ENCODE data around the gene RBM15.
A peak's percentile ranks its signal among the peaks of the same experiment; 100 is the strongest.

RBM15 gene

DNA sequence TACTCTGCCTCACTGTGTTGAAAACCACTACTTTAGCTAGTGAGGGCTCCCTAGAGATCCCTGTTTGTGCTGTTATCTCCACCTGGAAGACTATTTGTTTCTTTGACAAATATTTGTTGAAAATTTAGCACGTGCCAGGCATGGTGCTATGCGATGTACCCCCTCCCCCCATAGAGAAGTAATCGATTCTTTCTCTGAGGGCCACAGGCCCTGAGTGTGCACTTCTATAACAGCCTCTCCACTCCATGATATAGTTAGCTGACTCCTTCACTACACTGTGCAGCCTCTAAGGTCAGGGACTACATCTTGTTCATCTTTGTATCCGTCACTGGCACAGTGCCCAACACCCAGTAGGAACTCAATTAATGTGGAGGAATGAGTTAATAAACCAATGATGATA lies 17.3 kb upstream of the RBM15 start:
- no peak for DNase-seq

DNA sequence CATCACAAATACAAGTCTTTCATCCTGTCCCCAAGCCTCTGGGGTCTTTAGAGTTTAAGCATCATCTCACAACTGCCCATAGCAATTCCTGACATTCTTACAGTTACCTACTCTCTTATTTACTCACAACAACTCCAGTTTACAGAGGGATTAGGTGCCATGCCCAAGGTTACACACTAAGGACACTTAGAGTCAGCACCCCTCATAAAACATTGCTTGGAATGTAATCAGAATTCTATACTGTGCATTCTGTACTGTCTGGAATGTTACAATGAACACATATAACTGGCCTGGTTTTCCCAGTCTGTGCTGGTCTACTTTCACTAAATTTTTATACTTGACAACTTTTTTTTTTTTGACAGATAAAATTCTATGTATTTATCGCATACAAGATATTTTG lies 14.5 kb upstream of the RBM15 start:
- no peak for DNase-seq

- DNase-seq, result no peak
Measured at GRCh38 chr1:110326826-110327225, 12.4 kb upstream of the RBM15 start.

- DNase-seq, result no peak
Measured at GRCh38 chr1:110328274-110328673, 10.9 kb upstream of the RBM15 start.

DNA sequence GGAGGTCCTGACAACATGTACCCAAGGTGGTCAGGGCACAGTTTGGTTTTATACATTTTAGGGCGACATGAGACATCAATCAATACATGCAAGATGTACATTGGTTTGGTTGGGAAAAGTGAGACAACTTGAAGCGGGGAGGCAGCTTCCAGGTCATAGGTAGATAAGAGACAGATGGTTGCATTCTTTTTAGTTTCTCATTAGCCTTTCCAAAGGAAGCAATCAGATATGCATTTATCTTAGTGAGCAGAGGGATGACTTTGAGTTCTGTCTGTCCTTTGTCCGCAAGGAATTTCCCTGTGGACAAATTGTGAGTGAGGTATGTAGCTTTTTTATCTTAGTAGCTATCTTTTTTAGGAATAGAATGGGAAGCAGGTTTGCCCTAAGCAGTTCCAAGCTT lies 10.5 kb upstream of the RBM15 start:
- no peak for DNase-seq

DNA sequence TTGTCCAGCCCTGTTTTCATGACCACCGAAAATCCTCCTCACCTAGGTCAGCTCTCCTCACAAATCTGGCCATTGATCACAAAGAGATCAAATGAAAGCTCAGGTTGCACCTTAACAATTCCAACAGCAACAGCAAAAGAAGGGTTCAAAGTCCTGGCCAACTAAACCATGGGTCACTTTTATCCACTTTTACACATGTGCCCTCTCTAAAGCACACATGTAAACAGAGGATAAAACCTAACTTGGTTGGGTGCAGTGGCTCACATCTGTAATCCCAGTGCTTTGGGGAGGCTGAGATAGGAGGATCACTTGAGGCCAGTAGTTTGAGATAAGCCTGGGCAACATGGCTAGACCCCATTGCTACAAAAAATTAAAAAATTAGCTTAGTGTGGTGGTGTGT lies 3.9 kb upstream of the RBM15 start:
- DNase-seq, result no peak

DNA sequence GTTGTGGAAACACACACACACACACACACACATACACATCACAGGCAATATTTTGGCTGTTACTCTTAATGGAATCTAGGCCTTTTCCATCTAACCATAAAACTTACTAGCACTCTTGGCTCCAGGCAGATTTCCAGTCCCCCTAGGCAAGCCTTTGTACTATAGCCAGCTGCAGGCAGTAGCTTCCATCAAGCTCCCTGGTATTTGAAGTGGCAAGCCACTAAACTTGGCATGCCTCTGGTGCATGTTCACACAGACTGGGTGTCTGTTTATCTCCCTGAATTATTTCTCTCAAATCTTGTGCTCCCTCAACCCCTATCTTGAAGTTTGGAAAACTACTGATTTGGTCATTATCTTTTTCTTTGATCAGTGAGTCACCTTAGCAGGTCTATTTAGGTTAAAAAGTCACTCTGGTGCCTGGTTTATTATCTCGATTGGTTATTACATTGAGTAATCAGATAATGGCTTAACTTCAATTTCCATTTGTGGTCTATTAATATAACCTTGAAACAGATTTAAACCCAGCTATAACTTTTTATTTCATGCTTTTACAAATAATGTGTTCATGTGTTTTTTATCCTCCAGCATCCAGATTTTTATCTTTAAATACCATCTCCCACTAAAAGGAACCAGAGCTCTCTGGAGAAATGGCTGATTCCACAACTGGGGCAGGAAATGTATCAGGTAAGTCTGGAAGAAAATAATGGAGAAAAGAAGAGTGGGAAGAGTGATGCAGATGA lies 2.7 kb upstream of the RBM15 start:
- no peak for DNase-seq

DNA sequence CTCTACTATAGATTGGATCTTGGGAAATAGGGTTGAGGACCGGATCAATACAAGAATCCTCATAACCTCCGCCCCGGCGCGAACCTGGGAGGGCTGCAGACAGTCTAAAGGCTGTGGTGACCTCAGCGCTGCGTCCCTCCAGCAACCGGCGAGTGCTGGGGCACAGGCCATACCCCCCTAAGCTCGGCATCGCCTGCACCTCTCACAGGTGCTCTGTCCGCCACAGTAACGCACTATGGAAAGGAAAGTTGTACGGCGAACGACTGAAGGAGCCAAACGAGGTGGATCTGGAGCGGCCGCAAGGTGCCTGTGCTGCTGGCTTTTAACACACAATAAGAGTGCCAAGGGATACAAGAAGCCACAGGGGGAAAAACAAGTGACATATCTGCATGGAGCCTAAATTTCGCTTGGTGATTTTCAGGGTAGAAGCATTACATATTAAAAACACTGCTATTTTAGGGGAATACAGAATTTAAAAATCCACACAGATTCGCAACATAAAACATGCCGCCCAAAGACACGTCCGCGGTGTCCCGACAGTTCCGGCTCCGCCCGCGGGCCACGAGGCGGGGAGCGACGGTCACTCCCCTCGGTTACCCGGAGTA lies 1.4 kb upstream of the RBM15 start:
- DNase-seq, result no peak

GRCh38 chr1:110338309-110338885 lies 780 bp upstream of the RBM15 start:
- no peak for DNase-seq

GRCh38 chr1:110339407-110340206 lies 430 bp downstream of the RBM15 start:
- peak; percentile 43 for DNase-seq

DNA sequence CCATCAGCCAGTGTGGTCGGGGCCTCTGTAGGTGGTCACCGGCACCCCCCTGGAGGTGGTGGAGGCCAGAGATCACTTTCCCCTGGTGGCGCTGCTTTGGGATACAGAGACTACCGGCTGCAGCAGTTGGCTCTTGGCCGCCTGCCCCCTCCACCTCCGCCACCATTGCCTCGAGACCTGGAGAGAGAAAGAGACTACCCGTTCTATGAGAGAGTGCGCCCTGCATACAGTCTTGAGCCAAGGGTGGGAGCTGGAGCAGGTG lies 961 bp downstream of the RBM15 start:
- DNase-seq, result no peak

DNA sequence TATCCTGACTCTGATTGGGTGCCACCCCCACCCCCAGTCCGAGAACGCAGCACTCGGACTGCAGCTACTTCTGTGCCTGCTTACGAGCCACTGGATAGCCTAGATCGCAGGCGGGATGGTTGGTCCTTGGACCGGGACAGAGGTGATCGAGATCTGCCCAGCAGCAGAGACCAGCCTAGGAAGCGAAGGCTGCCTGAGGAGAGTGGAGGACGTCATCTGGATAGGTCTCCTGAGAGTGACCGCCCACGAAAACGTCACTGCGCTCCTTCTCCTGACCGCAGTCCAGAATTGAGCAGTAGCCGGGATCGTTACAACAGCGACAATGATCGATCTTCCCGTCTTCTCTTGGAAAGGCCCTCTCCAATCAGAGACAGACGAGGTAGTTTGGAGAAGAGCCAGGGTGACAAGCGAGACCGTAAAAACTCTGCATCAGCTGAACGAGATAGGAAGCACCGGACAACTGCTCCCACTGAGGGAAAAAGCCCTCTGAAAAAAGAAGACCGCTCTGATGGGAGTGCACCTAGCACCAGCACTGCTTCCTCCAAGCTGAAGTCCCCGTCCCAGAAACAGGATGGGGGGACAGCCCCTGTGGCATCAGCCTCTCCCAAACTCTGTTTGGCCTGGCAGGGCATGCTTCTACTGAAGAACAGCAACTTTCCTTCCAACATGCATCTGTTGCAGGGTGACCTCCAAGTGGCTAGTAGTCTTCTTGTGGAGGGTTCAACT lies 2.1 kb downstream of the RBM15 start:
- no peak for DNase-seq

- no peak for DNase-seq
Measured at GRCh38 chr1:110341872-110342331, 2.7 kb downstream of the RBM15 start.

- no peak for DNase-seq
Measured at GRCh38 chr1:110343249-110343648, 4.1 kb downstream of the RBM15 start.

DNA sequence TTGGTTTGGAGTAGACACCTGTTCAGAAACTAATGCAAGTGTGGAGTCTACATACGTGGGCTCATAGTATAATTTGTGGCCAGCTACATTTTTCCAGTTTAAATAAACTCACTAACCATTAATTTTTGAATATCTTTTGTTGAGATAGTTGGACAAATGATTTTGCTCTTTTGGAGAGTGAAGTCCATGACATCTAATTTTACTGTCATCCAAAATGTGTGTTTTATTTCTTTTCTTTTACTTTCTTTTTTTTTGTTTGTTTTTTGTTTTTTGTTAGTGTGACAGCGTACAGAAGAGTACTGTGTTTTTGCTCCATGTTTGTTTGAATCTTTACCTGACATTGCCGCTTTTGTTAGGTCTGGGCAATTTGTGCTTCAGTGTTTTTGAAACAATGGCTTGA lies 5.0 kb downstream of the RBM15 start:
- no peak for DNase-seq

DNA sequence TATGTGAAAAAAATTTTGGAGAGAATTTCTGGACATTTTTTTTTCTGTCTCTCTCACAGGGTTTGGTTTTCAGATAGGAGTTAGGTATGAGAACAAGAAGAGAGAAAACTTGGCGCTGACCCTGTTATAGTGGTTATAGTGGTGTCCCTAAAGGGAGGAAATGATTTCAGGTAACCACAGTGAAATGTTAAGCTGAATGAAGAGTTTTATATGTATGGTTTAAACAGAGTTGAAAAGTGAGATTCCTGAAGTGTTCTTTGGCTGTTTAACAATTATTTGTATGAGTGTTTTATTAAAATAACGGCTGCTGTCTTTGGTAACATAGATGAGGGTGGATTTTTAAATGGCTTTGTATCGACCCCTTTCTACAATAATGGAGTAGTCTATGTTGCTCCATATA lies 6.3 kb downstream of the RBM15 start:
- DNase-seq, result no peak

- DNase-seq, result no peak
Measured at GRCh38 chr1:110346690-110347089, 7.5 kb downstream of the RBM15 start.

- DNase-seq, result no peak
Measured at GRCh38 chr1:110347182-110347893, 8.2 kb downstream of the RBM15 start.

- no peak for DNase-seq
Measured at GRCh38 chr1:110348050-110348449, 8.9 kb downstream of the RBM15 start.

- peak; percentile 25 for DNase-seq
Measured at GRCh38 chr1:110348771-110349170, 9.6 kb downstream of the RBM15 start.

DNA sequence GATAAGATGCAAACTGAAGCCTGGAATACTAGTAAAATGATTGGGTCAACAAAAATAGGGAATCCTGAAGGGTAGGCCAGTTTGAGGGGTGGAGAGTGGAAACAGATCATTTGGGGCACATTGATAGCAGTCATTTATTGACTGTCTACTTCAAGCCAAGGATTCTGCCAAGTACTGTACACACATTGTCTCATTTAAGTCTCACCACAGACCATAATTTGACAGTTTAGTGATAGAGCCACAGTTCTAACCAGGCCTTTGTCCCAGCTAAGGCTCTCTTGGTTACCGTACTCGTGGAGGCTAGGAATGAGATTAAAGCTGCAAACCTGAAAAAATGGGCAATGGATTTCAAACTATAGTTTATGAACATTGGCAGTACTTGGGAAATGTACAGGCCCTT lies 11.2 kb downstream of the RBM15 start:
- no peak for DNase-seq

GRCh38 chr1:110355321-110355720 lies 16.1 kb downstream of the RBM15 start:
- no peak for DNase-seq
